Stimulated activated CD4-positive, alpha-beta T cell treated with anti-CD3 and anti-CD28 coated beads, Interleukin-2, amount 100 ng/mL, for 48 hours (primary cell): ENCODE results near the gene HEPHL1.

Experiments used
- DNase-seq, 2 donors: peaks; one replicate each; pipeline ENCODE4 v3.0.0-alpha.2; 2020

Gene HEPHL1

DNA sequence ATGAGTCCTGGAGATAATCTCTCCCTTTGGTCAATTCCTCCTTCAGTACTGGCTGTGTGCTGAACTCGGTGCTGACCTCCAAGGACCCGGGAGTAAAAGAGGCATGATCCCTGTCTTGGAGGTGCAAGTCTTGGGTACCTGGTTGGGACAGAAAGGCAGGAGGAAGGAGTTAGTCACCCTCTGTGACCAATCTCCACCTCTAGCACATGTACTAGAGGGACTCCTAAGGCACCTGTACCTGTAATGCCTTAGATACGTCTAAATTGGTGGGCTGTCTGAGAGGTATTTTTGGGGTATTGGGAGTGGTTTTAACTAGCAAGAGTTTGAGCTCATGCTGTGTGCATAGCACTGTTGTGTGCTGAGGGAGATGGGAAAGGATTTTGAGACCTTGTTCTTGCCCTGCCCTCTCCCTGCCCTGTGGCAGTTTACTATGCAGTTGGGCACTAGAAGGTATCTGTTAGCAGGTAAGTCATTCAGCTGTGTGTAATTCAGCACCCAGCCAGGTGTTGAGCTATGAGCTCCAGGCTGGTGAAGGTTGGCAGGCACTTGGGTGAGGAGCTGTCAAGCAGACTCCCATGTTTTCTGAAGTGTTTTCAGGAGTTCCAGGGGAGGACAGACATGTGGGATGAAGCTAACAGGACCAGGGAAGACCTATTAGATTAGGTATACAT lies 110.0 kb downstream of the HEPHL1 start:
- DNase-seq = no peak

DNA sequence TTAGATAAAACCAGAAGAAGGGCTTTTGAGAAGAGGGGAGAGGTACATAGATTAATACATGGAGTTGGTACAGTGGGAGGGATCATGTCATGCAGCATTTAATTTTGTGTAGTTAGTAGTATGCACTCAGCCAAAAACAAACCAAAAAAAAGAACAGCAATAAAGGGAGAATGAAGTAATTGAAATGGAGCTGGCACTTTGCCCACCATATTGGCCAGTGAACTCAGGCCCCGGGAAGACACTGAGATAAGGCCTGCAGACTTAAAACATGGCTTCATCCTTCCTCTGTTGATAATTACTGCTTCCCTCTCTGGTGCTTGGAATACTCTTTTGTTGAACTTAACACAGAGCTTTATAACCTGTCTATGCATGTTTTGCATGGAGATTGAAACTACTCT lies 110.6 kb downstream of the HEPHL1 start:
- no peak for DNase-seq

GRCh38 chr11:94132152-94132558 lies 111.0 kb downstream of the HEPHL1 start:
- DNase-seq = no peak

- DNase-seq = no peak
Observed at GRCh38 chr11:94132823-94133408, 111.8 kb downstream of the HEPHL1 start.

- no peak for DNase-seq
Observed at GRCh38 chr11:94133752-94134151, 112.6 kb downstream of the HEPHL1 start.

DNA sequence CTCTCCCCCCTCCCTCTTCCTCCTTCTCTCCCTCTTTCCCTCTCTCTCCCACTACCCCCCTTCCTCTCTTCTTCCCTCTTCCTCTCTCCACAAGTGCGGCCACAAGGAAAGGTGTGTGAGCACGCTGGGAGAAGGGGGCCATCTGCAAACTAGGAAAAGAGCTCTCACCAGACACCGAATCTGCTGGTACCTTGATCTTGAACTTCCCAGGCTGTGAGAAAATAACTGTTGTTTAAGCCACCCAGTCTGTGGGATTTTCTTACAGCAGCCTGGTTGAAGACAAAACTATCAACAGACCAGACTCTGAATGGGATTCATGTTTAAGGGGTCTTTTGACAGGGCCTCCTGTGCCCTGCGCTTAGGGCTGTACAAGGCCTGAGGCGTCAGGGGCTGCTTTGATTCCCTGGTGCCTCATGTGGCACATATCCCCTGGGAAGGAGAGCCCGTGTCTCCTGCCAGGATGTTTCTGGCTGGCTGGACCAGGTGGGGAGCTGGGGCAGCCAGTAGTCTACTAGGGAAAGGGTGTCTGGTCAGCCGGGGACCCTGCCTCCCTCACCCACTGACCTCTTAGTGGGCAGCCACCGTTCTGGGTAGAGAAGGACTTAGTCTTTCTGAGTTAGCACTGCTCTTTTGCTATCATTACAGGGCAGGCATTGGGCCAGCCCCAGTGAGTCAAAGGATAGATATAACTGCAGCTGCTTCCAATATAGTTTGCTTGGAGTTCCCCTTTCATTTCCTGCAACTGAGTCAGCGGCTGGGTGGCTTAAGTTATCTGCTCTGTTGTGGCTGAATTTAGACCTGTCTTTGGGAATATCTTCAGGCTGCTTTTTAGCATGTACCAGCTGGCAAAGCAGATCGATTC lies 113.7 kb downstream of the HEPHL1 start:
- peak; percentile 23 to 31 for DNase-seq

DNA sequence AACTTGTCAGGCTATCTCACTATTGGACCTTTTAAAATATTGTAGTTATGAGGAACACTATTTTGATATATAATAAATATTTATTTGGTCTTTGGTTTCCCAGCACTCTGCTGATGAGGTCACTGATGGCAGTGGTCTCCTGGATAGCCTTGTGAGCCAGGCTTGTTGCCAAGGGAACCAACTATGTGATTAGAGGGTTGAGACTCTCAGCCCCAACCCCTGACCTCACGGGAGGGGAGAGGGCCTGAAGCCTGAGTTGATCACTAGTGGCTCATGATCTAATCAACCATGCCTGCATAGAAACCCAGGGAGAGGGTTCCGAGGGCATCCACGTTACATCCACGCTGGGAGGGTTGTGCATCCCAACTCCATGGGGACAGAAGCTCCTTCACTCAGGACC lies 118.3 kb downstream of the HEPHL1 start:
- no peak for DNase-seq

DNA sequence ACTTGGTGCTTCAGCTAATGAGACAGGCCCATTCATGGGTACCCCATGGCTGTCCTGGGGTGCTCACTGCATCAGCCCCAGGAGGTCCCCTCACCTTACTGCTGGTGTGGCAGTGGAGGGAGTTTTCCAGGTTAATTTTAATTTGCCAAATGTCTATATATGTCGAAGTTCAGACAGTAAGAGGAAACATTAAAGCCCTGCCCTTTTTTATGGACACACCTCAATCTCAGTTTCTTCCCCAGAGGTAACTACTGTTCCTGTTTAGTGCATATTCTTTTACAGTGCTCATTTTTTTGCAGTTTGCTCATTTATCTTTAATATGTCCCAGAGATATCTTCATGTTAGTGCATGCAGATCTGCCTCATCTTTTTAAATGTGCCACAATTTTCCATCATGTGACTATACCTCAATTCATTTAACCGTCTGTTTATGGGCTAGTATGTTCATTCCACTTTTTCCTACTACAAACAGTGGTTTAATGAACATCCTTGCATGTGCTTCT lies 119.1 kb downstream of the HEPHL1 start:
- DNase-seq = no peak

DNA sequence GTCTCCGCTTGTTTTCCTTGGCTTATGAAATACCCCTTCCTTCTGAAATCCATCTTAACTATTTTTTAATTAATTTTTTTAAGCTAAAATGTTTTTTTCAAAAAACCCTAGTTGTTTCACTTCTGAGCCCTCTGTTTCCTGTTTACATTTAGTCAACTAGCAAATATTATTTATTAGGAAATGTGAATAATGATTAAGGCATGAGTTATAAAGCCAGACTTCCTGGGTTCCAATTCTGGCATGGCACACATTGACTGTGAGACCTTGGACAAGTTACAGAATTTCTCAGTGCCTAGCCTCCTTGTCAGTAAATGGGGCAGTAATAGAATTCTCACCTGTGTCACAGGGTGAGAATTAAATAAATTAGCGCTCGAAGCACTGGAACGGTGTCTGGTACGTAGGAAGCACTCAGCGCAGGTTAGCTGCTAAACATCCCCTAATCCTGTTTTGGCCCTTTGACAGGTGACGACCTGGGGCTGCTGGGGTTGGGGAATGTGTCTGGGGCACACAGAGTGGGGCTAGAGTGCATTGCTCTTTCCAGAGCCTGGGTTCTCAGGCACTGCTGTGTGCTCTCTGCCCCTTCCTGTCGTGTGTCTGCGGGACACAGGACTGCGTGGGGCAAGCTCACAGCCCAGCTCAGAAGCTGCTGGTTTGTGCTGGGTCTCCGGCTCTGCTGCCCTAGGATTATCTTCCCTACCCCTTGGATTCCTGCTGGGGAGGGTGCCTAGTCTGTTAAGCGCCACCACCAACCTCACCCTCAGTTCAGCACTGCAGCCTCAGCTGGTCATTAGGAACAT lies 120.6 kb downstream of the HEPHL1 start:
- DNase-seq = no peak

DNA sequence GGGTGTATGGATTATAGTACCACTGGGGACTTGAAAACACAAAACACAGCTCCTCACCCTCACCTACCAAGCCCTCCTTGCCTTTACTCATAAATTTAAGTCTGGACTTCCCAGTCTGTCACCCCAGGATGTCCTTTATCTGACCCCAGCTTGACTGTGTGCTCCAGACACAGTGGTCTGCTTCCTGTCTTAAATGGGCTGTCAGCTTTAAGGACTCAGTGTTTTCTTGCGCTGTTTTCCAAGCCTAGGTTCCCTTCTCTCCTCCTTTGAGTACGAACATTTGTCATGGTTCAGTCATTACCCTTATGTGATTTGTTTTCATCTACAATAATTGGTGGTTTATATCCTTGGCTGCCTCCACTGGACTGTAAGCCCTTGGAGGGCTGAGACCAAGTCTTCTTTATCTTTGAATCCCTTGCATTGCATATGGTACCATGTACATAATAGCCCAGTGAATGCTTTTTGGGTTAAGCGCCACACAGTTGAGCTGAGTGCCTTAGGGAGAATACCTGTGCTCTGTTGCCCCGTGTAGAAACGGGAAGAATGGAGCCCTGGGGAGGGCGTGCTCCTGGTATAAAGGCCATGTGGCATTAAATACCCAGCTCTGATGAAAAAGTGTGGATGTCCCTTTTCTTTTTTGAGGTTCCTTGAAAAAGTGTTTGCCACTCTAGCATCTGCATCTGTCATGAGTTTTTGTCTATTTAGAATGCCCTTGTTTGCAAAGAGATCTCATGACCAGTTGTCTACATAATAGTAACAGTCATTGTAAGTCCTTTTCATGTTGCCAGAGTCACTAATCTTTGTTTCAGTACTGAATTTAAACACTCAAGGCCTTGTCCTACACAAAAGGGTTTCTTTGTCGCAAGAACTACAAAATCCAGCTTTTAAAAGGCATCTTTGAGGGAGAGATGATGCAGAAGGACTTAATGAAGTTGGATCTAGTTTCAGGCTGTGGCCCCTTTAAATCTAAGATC lies 121.4 kb downstream of the HEPHL1 start:
- DNase-seq = no peak

GRCh38 chr11:94144216-94144615 lies 123.1 kb downstream of the HEPHL1 start:
- no peak for DNase-seq

GRCh38 chr11:94144664-94145063 lies 123.5 kb downstream of the HEPHL1 start:
- no peak for DNase-seq

GRCh38 chr11:94145431-94145830 lies 124.3 kb downstream of the HEPHL1 start:
- DNase-seq = no peak

GRCh38 chr11:94145916-94146315 lies 124.8 kb downstream of the HEPHL1 start:
- DNase-seq = no peak

- DNase-seq = no peak
Observed at GRCh38 chr11:94147433-94147845, 126.3 kb downstream of the HEPHL1 start.

GRCh38 chr11:94148189-94148588 lies 127.0 kb downstream of the HEPHL1 start:
- no peak for DNase-seq

GRCh38 chr11:94149431-94150017 lies 128.4 kb downstream of the HEPHL1 start:
- no peak for DNase-seq

GRCh38 chr11:94150056-94150455 lies 128.9 kb downstream of the HEPHL1 start:
- DNase-seq = no peak

DNA sequence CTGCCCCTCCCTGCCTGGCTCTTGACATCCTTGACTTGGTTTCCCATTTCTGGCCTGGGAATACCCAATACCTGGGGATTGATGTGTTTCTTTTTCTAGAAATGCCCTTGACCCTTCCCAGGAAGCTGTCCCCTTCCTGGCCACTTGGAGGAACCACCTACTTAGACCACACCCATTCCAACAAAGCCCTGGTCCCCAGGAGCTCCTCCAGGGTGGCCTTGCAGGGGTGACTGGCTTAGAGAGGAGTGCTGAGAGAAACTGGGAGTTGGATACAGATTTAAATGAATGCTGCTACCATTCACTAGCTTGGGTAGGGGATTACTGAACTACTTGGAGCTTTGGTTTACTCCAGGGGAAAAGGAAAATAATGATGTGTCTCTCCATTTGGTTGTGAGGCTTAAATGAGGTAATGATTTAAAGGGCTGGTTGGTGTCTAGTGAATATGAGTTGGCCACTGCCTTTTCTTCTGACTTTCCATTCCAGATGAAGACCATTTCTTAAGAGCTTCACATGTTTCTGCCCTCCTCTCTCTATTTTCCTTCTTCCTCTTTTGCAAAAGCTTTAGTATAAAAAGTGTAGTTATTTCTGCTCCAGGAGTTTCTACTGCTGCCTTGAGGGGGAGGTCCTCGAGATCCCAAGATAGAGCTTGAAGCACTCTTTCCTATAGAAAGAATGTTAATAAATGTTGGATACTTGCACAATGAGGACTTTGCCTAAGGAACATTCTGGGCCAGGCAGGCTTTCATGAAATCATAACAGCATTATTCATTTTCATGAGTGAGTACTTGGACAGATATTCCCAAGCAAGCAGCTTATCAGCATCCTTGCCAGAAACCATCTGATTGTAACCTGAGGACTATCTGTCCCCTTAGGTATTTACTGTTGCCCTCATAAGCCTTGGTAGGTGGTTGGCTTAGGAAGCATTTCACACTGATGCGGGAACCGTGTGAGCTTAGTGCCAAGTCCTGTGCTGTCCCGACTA lies 129.8 kb downstream of the HEPHL1 start:
- DNase-seq = no peak
